NCI-H345 (cell line): Measurements from ENCODE around the gene LMX1A.

Experiments
- DNase-seq: peaks from one replicate; lab custom pipeline; 2025; lab: John Stamatoyannopoulos, UW

The LMX1A gene

GRCh38 chr1:165367375-165367993 is 11.0 kb upstream of the LMX1A start:
- DNase-seq, result peak; percentile 77

GRCh38 chr1:165365341-165365740 is 8.8 kb upstream of the LMX1A start:
- DNase-seq, result peak; percentile 2

GRCh38 chr1:165364568-165365133 is 8.1 kb upstream of the LMX1A start:
- peak; percentile 59 for DNase-seq

GRCh38 chr1:165356876-165357275 is 361 bp upstream of the LMX1A start:
- DNase-seq, result no peak

- no peak for DNase-seq
Measured at GRCh38 chr1:165355139-165355976, 1.2 kb downstream of the LMX1A start.

GRCh38 chr1:165354739-165355138 is 1.8 kb downstream of the LMX1A start:
- DNase-seq, result no peak

GRCh38 chr1:165353731-165354671 is 2.5 kb downstream of the LMX1A start:
- no peak for DNase-seq

- no peak for DNase-seq
Measured at GRCh38 chr1:165352442-165353293, 3.8 kb downstream of the LMX1A start.

- DNase-seq, result no peak
Measured at GRCh38 chr1:165351863-165352441, 4.6 kb downstream of the LMX1A start.

- DNase-seq, result no peak
Measured at GRCh38 chr1:165350840-165351239, 5.7 kb downstream of the LMX1A start.

- DNase-seq, result no peak
Measured at GRCh38 chr1:165345502-165345901, 11.0 kb downstream of the LMX1A start.

- no peak for DNase-seq
Measured at GRCh38 chr1:165344736-165345135, 11.8 kb downstream of the LMX1A start.

GRCh38 chr1:165344198-165344597 is 12.3 kb downstream of the LMX1A start:
- DNase-seq, result no peak

GRCh38 chr1:165342587-165342986 is 13.9 kb downstream of the LMX1A start:
- no peak for DNase-seq

GRCh38 chr1:165342168-165342567 is 14.3 kb downstream of the LMX1A start:
- no peak for DNase-seq

GRCh38 chr1:165339164-165339563 is 17.4 kb downstream of the LMX1A start:
- no peak for DNase-seq

- DNase-seq, result no peak
Measured at GRCh38 chr1:165330483-165330882, 26.0 kb downstream of the LMX1A start.

- no peak for DNase-seq
Measured at GRCh38 chr1:165329104-165329503, 27.4 kb downstream of the LMX1A start.

GRCh38 chr1:165328136-165328535 is 28.4 kb downstream of the LMX1A start:
- no peak for DNase-seq

- DNase-seq, result no peak
Measured at GRCh38 chr1:165327538-165327937, 29.0 kb downstream of the LMX1A start.
